Measurements from ENCODE around the gene SZRD1.

Gene SZRD1

DNA sequence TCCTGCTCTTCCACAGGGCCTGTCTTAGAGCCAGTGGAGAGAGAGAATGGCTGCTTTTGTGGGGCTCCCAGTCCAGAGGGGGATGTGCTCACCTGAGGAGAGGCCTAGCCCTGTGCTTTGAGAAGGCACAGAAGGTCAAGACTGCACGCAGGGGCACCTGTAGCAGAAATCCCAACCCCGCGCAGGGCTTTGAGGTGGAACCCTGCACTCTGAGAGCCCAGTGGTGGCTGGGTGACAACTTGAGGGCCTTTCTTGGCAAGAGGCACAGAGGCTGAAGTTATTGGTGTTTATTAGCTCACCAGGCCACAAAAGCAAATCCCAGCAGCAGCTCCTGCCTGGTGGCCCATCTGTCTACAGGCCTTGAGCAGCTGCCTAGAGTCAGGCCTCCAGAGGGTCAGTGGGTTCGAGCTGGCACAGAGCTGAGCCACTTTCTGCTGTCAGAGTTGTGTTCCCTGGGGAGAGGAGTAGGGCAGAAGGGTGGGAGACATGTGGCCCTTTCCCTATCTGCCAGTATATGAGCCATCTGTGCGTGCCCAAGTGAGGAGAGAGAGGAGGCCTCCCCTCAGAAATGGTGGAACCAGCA is 31.4 kb downstream of the SZRD1 start:
- no peak for TF ChIP-seq MYC (IDR thresholded peaks at IDR 0.05; ENCODE audit: low read depth, low read length)
- no peak overlapping the region for H3K4me3 ChIP-seq (ENCODE audit: low read depth, low read length)
- DNase-seq (ENCODE audit: low read depth) = no peak

GRCh38 chr1:16402742-16403141 is 35.7 kb downstream of the SZRD1 start:
- TF ChIP-seq MYC (IDR thresholded peaks at IDR 0.05; ENCODE audit: low read depth, low read length) (no peak), POLR2A (IDR thresholded peaks at IDR 0.05; ENCODE audit: extremely low read depth, insufficient read length) (no peak)
- TF ChIP-seq, protein P1, sequence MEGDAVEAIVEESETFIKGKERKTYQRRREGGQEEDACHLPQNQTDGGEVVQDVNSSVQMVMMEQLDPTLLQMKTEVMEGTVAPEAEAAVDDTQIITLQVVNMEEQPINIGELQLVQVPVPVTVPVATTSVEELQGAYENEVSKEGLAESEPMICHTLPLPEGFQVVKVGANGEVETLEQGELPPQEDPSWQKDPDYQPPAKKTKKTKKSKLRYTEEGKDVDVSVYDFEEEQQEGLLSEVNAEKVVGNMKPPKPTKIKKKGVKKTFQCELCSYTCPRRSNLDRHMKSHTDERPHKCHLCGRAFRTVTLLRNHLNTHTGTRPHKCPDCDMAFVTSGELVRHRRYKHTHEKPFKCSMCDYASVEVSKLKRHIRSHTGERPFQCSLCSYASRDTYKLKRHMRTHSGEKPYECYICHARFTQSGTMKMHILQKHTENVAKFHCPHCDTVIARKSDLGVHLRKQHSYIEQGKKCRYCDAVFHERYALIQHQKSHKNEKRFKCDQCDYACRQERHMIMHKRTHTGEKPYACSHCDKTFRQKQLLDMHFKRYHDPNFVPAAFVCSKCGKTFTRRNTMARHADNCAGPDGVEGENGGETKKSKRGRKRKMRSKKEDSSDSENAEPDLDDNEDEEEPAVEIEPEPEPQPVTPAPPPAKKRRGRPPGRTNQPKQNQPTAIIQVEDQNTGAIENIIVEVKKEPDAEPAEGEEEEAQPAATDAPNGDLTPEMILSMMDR (IDR thresholded peaks at IDR 0.05; ENCODE audit: low read depth, low read length) = no peak
- TF ChIP-seq, protein P2, sequence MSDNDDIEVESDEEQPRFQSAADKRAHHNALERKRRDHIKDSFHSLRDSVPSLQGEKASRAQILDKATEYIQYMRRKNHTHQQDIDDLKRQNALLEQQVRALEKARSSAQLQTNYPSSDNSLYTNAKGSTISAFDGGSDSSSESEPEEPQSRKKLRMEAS (IDR thresholded peaks at IDR 0.05; ENCODE audit: low read depth, low read length) = 0 out of 2 replicates have a peak, but pooled peaks have one; percentile 7
- H3K4me3 ChIP-seq (ENCODE audit: low read depth, low read length) = no peak overlapping the region
- peak; percentile 47 for DNase-seq (ENCODE audit: low read depth)

DNA sequence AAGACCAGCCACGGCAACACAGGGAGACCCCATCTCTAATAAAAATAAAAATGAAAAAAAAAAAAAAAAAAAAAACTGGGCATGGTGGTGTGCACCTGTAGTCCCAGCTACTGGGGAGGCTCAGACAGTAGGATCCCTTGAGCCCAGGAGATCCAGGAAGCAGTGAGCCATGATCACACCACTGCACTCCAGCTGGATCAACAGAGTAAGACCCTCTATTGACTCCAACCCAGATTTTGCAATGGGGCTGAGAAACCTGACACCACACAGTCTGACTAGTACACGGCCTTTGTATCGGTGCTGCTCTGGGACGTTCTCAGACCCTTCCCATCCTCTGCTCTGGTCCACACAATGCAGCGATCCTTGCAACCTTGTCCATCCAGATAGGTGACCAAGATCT is 38.4 kb downstream of the SZRD1 start:
- H3K4me3 ChIP-seq (ENCODE audit: low read depth, low read length) = no peak overlapping the region
- no peak for TF ChIP-seq POLR2A (IDR thresholded peaks at IDR 0.05; ENCODE audit: extremely low read depth, insufficient read length)
- TF ChIP-seq, protein P2 (IDR thresholded peaks at IDR 0.05; ENCODE audit: low read depth, low read length) = no peak
- TF ChIP-seq, protein P1 (IDR thresholded peaks at IDR 0.05; ENCODE audit: low read depth, low read length) = no peak
- no peak for TF ChIP-seq MYC (IDR thresholded peaks at IDR 0.05; ENCODE audit: low read depth, low read length)
- no peak for DNase-seq (ENCODE audit: low read depth)

- H3K4me3 ChIP-seq (ENCODE audit: low read depth, low read length) = no peak overlapping the region
- TF ChIP-seq, protein P1 (IDR thresholded peaks at IDR 0.05; ENCODE audit: low read depth, low read length) = no peak
- TF ChIP-seq POLR2A (IDR thresholded peaks at IDR 0.05; ENCODE audit: extremely low read depth, insufficient read length) (no peak), MYC (IDR thresholded peaks at IDR 0.05; ENCODE audit: low read depth, low read length) (no peak)
- TF ChIP-seq, protein P2 (IDR thresholded peaks at IDR 0.05; ENCODE audit: low read depth, low read length) = no peak
- DNase-seq (ENCODE audit: low read depth) = no peak
These were observed 39.8 kb downstream of the SZRD1 start for GRCh38 chr1:16406868-16407267.

DNA sequence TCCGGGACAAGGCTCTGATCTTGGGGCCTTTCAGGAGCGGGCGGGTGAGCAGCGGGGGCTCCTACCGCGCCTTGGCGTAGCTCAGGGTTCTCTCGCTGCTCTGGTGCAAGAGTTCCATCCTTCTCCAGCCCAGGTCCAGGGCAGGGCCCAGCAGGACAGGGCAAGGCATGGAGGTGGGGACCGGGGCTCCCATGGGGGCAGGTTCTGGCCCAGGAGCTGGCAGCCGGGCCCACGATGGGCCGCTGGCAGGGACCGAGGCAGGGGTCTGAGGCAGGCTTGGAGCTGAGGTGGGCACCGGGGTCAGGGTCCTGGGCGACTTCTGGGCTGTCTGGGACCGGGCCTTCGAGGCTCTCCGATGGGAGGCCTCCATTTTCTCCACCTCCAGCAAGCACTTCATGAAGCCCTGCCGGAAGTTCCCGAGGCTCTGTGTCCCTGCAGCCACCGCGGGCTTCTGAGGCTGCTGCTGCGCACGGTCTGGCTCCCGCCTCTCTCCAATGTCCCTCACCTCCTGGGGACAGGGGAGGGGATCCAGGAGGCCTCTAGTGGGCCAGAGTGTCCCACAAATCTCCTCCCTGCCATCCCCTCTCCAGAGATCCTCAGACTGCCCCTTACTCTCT is 42.6 kb downstream of the SZRD1 start:
- TF ChIP-seq, protein P2 (IDR thresholded peaks at IDR 0.05; ENCODE audit: low read depth, low read length) = no peak
- TF ChIP-seq, protein P1 (IDR thresholded peaks at IDR 0.05; ENCODE audit: low read depth, low read length) = no peak
- H3K4me3 ChIP-seq (ENCODE audit: low read depth, low read length) = no peak overlapping the region
- no peak for DNase-seq (ENCODE audit: low read depth)

- H3K4me3 ChIP-seq (ENCODE audit: low read depth, low read length) = no peak overlapping the region
- TF ChIP-seq, protein P2 (IDR thresholded peaks at IDR 0.05; ENCODE audit: low read depth, low read length) = no peak
- DNase-seq (ENCODE audit: low read depth) = no peak
These were observed 43.8 kb downstream of the SZRD1 start for GRCh38 chr1:16410803-16411202.

DNA sequence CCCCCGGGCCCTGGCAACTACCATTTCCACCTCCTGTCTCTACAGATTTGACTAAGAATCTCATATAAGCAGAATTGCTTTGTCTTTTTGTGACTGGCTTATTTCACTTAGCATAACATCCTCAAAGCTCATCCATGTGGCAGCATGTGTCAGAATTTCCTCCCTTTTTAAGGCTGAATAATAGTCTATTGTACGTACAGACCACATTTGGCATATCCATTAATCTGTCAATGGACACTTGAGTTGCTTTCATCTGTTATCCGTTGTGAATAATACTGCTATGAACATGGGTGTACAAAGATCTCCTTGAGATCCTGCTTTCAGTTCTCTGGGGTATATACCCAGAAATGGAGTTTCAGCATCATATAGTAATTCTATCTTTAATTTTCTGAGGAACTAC is 46.1 kb downstream of the SZRD1 start:
- TF ChIP-seq, protein P1 (IDR thresholded peaks at IDR 0.05; ENCODE audit: low read depth, low read length) = no peak
- TF ChIP-seq POLR2A (IDR thresholded peaks at IDR 0.05; ENCODE audit: extremely low read depth, insufficient read length) (no peak), MYC (IDR thresholded peaks at IDR 0.05; ENCODE audit: low read depth, low read length) (no peak)
- TF ChIP-seq, protein P2 (IDR thresholded peaks at IDR 0.05; ENCODE audit: low read depth, low read length) = no peak
- DNase-seq (ENCODE audit: low read depth) = no peak
- H3K4me3 ChIP-seq (ENCODE audit: low read depth, low read length) = no peak overlapping the region

Measured in NB4 (cell line).